NCI-H1417 (cell line): ENCODE measurements around the gene RAB13.
"Not testable (repeated sequence)": the region's sequence is repeated elsewhere in the genome, so short reads cannot be mapped to it uniquely, and the experiment has no call there.

Source experiments
- DNase-seq, 3 experiments: peaks; one replicate each; lab custom pipeline; 2025; lab: John Stamatoyannopoulos, UW

The RAB13 gene

GRCh38 chr1:153985941-153986761 lies at the start of gene RAB13:
Gene RAB13, minus strand, starts transcription at chr1:153986339. Its CDS starts 103 bp downstream, at chr1:153986236.
- peak in 2 of 3 experiments; percentile 79 to 88 for DNase-seq

GRCh38 chr1:154033697-154034096 lies 47.6 kb upstream of the RAB13 start:
- not testable (repeated sequence) for DNase-seq

GRCh38 chr1:154019940-154020339 lies 33.8 kb upstream of the RAB13 start:
- no peak for DNase-seq

- DNase-seq = no peak
Observed at GRCh38 chr1:154019269-154019668, 33.1 kb upstream of the RAB13 start.

GRCh38 chr1:154014154-154014907 lies 28.2 kb upstream of the RAB13 start:
- DNase-seq = no peak

- not testable (repeated sequence) for DNase-seq
Observed at GRCh38 chr1:154012543-154012942, 26.4 kb upstream of the RAB13 start.

GRCh38 chr1:154012129-154012528 lies 26.0 kb upstream of the RAB13 start:
- DNase-seq = no peak

- no peak for DNase-seq
Observed at GRCh38 chr1:154006136-154006535, 20.0 kb upstream of the RAB13 start.

- DNase-seq = no peak
Observed at GRCh38 chr1:154000420-154000819, 14.3 kb upstream of the RAB13 start.

- DNase-seq = not testable (repeated sequence)
Observed at GRCh38 chr1:153996882-153997281, 10.7 kb upstream of the RAB13 start.

- DNase-seq = no peak
Observed at GRCh38 chr1:153995640-153996039, 9.5 kb upstream of the RAB13 start.

- DNase-seq = no peak
Observed at GRCh38 chr1:153995202-153995601, 9.1 kb upstream of the RAB13 start.

GRCh38 chr1:153991806-153992205 lies 5.7 kb upstream of the RAB13 start:
- DNase-seq = no peak

GRCh38 chr1:153991151-153991630 lies 5.1 kb upstream of the RAB13 start:
- no peak for DNase-seq

- DNase-seq = peak; percentile 94 to 100 (median 99)
Observed at GRCh38 chr1:153990468-153991150, 4.5 kb upstream of the RAB13 start, which contains the start of gene RPS27. Gene RPS27, plus strand, starts transcription at chr1:153990762. Its CDS starts 35 bp downstream, at chr1:153990797.

- no peak for DNase-seq
Observed at GRCh38 chr1:153987621-153988020, 1.5 kb upstream of the RAB13 start.

GRCh38 chr1:153985341-153985912 lies 712 bp downstream of the RAB13 start:
- DNase-seq = no peak

- DNase-seq = no peak
Observed at GRCh38 chr1:153984123-153984894, 1.8 kb downstream of the RAB13 start.

GRCh38 chr1:153981735-153982134 lies 4.4 kb downstream of the RAB13 start:
- not testable (repeated sequence) for DNase-seq

- not testable (repeated sequence) for DNase-seq
Observed at GRCh38 chr1:153979091-153979490, 7.0 kb downstream of the RAB13 start.
